ENCODE results near the gene SWAP70. TPM values are rescaled to one million over a fixed set of nuclear protein-coding genes. Genes with fewer than 3 reads are reported as not detected.

The SWAP70 gene
- total RNA-seq, 1 experiment from 2014 or later: 21.1 TPM

- ChIA-PET POLR2A (ENCODE audit: low non-redundant PET) (no interaction called here), CTCF (no interaction called here)
- Histone ChIP-seq H3K27me3 (replicated peaks; ENCODE audit: insufficient read depth, low read depth, low read length, poor library complexity) (no peaks in the 10 kb centered on the region), H3K36me3 (ENCODE audit: insufficient read depth, low read length, poor library complexity, severe bottlenecking) (no peaks in the 10 kb centered on the region), H3K4me3 (ENCODE audit: low read depth, low read length, poor library complexity, severe bottlenecking) (no peak overlapping the region), H3K27ac (ENCODE audit: low read depth, low read length, poor library complexity, severe bottlenecking) (no peak overlapping the region), H3K4me1 (ENCODE audit: insufficient read depth, low read length, poor library complexity, severe bottlenecking) (no peaks in the 10 kb centered on the region), H3K9me3 (ENCODE audit: low read depth, low read length, poor library complexity, severe bottlenecking) (peaks cover 6% of the 10 kb centered on the region)
- intact Hi-C loops (cut with micrococcal nuclease; ENCODE audit: unreplicated experiment): no loop called here
- no TSS peak for BruUV-seq (replicated peaks)
- no peak for DNase-seq (ENCODE audit: low spot score)
- TF ChIP-seq CTCF (conservative IDR thresholded peaks at IDR 0.05; ENCODE audit: low read depth, low read length) (no peak), EZH2 (IDR thresholded peaks at IDR 0.05; ENCODE audit: borderline replicate concordance, low read depth, low read length, poor library complexity, severe bottlenecking) (no peak)
Measured at GRCh38 chr11:9657531-9657930, 6.3 kb upstream of the SWAP70 start.

- POLR2A ChIA-PET (ENCODE audit: low non-redundant PET): no interaction called here
- intact Hi-C loops (cut with micrococcal nuclease; ENCODE audit: unreplicated experiment): no loop called here
- Histone ChIP-seq H3K27me3 (replicated peaks; ENCODE audit: insufficient read depth, low read depth, low read length, poor library complexity) (no peaks in the 10 kb centered on the region), H3K4me1 (ENCODE audit: insufficient read depth, low read length, poor library complexity, severe bottlenecking) (no peaks in the 10 kb centered on the region), H3K9me3 (ENCODE audit: low read depth, low read length, poor library complexity, severe bottlenecking) (peaks cover 12% of the 10 kb centered on the region), H3K27ac (ENCODE audit: low read depth, low read length, poor library complexity, severe bottlenecking) (no peak overlapping the region), H3K36me3 (ENCODE audit: insufficient read depth, low read length, poor library complexity, severe bottlenecking) (no peaks in the 10 kb centered on the region), H3K4me3 (ENCODE audit: low read depth, low read length, poor library complexity, severe bottlenecking) (no peak overlapping the region)
- TF ChIP-seq EZH2 (IDR thresholded peaks at IDR 0.05; ENCODE audit: borderline replicate concordance, low read depth, low read length, poor library complexity, severe bottlenecking): no peak
- no peak for TF ChIP-seq CTCF (conservative IDR thresholded peaks at IDR 0.05; ENCODE audit: low read depth, low read length)
- CTCF ChIA-PET: interaction anchor here (0.7 kb wide), 1 partner anchor 31 kb away, joined by 6 read pairs; no protein-coding TSS in a partner anchor
- DNase-seq (ENCODE audit: low spot score): no peak
- no TSS peak for BruUV-seq (replicated peaks)
Measured at GRCh38 chr11:9660886-9661285, 3.0 kb upstream of the SWAP70 start.

GRCh38 chr11:9662273-9662672 lies 1.6 kb upstream of the SWAP70 start:
- no TSS peak for BruUV-seq (replicated peaks)
- TF ChIP-seq CTCF (conservative IDR thresholded peaks at IDR 0.05; ENCODE audit: low read depth, low read length) (no peak), EZH2 (IDR thresholded peaks at IDR 0.05; ENCODE audit: borderline replicate concordance, low read depth, low read length, poor library complexity, severe bottlenecking) (no peak)
- POLR2A ChIA-PET (ENCODE audit: low non-redundant PET): no interaction called here
- CTCF ChIA-PET: no interaction called here
- DNase-seq (ENCODE audit: low spot score): no peak
- peaks cover 12% of the 10 kb centered on the region for H3K9me3 ChIP-seq (ENCODE audit: low read depth, low read length, poor library complexity, severe bottlenecking)
- no peaks in the 10 kb centered on the region for H3K4me1 ChIP-seq (ENCODE audit: insufficient read depth, low read length, poor library complexity, severe bottlenecking)
- no peaks in the 10 kb centered on the region for H3K36me3 ChIP-seq (ENCODE audit: insufficient read depth, low read length, poor library complexity, severe bottlenecking)
- no peak overlapping the region for H3K4me3 ChIP-seq (ENCODE audit: low read depth, low read length, poor library complexity, severe bottlenecking)
- no peaks in the 10 kb centered on the region for H3K27me3 ChIP-seq (replicated peaks; ENCODE audit: insufficient read depth, low read depth, low read length, poor library complexity)
- intact Hi-C loops (cut with micrococcal nuclease; ENCODE audit: unreplicated experiment): no loop called here
- H3K27ac ChIP-seq (ENCODE audit: low read depth, low read length, poor library complexity, severe bottlenecking): no peak overlapping the region
